Fibroblast of skin of left quadriceps (primary cell): ENCODE data around the gene ADCY3.
"Not testable (repeated sequence)": the region's sequence is repeated elsewhere in the genome, so short reads cannot be mapped to it uniquely, and the experiment has no call there.

Experiments used
- DNase-seq, 2 experiments: peaks; one replicate each; pipeline ENCODE4 v3.0.0-alpha.2; 2013; ENCODE audit warnings: low read depth in 2 of 2

The ADCY3 gene

DNA sequence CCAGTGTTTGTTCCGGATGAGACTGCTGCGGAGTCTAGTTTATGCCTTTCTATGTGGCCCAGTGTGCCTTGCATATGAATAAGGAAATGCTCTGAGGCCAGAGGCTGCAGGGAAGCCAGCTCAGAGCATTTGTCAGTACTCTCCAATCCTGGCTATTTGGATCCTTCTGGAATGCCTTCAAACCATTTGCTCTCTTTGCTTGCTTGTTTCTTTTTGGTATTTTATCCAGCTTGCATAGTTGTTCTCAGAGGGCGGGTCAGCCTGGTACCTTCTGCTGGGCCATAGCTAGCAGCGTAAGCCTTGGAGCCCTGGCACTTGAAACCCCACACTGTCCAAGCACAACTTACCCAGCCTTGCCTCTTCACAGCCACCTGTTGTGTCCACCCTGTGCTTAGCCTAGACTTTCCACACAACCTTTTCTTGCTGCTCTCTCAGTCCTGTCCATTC lies 106.3 kb downstream of the ADCY3 start:
- DNase-seq = no peak

DNA sequence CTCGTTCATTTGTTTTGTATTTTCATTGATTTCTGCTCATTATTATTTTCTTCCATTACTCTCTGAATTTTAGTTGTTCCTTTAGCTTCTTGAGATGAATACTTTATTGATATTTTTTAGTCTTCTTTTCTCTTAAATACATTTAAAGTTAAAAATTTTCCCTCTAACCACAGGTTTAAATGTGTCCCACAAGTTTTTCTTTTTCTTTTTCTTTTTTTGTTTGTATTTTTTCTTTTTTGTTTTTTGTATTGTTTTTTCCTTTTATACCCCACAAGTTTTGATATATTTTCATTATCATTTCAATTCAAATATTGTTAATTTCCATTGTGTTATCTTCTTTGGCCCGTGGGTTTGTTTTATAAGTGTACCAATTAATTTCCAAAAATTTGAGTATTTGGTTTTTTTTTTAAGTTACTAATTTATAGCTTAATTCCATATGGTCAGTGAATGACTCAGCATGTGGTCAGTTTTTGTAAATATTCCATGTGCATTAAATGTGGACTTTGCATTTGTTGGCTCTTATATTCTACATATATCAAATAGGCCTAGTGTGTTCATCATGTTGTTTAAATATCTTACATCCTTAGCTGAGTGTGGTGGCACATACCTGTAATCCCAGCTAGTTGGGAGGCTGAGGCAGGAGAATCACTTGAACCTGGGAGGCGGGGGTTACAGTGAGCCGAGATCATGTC lies 110.6 kb downstream of the ADCY3 start:
- DNase-seq = no peak

DNA sequence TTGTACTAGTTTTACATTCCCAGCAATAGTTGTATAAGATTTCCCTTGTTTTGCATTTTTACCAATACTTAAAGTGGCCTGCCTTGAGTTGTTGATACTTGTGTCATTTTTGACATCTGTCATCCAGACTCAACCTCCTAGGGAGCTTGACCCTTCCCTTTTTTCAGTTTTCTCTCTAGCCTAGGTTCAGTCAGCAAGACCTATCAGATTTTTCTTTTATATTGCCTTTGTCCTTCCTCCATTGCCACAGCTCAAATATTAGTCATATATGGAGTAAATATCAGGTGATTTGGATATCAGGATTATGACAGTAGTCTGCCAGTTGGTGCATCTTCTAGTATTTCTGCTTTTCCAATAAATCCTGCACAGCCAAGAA lies 113.4 kb downstream of the ADCY3 start:
- DNase-seq = no peak

DNA sequence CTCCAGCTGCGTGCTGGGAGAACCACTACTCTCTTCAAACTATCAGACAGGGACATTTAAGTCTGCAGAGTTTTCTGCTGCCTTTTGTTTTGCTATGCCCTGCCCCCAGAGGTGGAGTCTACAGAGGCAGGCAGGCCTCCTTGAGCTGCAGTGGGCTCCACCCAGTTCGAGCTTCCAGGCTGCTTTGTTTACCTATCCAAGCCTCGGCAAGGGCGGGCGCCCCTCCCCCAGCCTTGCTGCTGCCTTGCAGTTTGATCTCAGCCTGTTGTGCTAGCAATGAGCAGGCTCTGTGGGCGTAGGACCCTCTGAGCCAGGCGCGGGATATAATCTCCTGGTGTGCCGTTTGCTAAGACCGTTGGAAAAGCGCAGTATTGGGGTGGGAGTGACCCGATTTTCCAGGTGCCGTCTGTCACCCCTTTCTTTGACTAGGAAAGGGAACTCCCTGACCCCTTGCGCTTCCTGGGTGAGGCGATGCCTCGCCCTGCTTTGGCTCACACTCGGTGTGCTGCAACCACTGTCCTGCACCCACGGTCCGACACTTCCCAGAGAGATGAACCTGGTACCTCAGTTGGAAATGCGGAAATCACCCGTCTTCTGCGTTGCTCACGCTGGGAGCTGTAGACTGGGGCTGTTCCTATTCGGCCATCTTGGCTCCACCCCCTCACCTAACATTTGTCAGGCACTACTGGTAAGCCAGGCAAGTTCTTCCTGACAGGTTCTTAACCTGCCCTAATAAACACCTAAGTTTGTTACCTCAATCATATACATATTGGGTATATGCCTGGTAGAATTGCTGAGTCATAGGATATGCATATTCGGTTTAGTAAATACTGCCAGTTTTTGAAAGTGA lies 114.0 kb downstream of the ADCY3 start:
- not testable (repeated sequence) for DNase-seq

DNA sequence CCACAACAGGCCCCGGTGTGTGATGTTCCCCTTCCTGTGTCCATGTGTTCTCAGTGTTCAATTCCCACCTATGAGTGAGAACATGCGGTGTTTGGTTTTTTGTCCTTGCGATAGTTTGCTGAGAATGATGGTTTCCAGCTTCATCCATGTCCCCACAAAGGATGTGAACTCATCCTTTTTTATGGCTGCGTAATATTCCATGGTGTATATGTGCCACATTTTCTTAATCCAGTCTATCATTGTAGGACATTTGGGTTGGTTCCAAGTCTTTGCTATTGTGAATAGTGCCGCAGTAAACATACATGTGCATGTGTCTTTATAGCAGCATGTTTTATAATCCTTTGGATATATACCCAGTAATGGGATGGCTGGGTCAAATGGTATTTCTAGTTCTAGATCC lies 119.5 kb downstream of the ADCY3 start:
- DNase-seq = not testable (repeated sequence)

DNA sequence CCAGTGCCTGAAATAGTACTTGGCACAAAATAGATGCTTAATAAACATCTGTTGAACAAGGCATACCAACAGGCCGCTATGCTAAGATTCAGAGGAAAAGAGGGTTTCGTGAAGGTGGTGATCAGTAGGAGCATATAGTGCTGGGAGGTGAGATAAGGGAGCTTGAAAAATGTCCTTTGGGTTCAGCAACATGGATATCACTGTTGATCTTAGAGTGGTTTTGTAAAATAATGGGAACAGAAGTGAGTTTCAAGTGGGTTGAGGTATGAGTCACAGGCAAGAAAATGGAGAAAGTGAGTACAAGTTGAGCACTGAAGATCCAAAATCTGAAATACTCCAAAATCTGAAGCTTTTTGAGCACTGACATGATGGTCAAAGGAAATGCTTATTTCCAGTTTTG lies 122.4 kb downstream of the ADCY3 start:
- DNase-seq = no peak

DNA sequence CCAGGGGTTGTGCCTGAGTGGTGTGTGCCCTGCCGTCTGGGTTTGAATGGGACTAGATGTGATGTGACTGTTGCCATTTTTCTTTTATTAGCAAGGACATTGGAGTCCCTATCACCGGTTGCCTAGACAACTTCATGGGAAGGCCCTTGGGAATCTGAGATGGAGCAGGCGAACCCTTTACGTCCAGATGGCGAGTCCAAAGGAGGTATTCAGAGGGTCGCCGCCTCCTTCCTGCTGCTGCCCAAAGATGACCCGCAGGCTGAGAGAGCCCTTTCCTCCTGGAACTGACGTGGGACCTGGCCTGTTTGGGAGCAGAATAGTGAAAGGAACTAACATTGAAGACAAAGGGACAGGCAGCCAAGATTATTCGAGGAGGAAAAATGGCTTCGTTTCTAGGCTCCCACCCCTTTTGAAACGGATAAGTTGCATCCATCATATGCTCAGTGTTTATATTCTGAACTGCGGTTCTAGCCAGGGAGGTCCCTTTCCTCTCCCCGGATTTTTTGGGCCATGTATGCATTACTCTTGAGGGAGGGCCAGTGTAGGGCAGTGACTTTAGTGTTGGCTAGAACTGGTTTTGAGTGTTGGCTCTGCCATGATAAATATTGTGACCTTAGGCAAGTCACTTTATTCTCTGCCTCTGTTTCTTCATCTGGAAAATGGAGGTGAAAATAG lies 126.1 kb downstream of the ADCY3 start:
- DNase-seq = no peak

DNA sequence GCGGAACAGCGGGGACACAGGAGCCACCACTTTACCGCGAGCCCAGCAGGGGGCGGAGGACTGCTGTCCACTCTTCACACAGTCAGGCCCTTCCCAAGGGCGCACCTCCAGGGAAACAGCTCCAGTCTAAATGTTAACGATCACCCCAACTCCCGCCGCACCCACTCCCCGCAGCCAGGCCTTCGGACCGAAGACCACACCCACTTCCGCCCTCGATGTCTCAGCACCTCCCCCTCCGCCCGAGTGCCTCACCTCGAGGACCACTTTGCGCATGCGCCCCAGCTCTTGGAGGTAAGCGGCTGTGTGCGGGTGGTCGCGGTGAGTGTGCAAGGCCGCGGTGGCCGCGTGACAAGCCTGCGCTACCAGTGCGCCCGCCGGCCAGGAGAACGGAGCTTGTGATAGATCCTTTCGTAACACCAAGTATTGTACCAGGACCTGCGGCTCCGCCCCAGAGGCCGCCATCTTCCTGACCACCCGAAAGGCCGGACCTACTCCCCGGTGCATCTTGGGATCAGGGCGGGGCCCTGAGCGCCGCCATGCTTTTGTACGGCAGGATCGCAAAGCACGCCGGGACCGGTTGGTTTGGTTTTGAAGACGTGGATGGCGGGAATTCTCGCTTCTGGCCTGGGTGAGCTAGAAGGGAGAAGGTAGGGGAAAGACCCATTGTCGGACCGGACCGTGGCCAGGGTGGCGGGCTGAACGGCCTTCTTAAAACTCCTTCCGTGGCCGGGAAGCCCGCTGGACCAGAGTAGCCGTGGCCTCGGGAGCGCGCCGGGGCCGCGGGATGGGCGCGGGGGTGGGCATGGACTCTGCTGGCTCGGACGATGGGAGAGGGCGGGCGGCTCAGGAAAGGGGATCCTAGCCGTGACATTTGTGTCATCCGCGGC lies 126.9 kb downstream of the ADCY3 start, which contains the start of the genes CENPO and PTRHD1:
Gene CENPO, plus strand, starts transcription at position 552 of the 887 bp plus-strand sequence. CDS start 495 bp downstream, outside the sequence.
Gene PTRHD1, minus strand, starts transcription at position 518 of the 887 bp plus-strand sequence. Its CDS starts 14 bp downstream, at position 504.
- peak; percentile 92 for DNase-seq

DNA sequence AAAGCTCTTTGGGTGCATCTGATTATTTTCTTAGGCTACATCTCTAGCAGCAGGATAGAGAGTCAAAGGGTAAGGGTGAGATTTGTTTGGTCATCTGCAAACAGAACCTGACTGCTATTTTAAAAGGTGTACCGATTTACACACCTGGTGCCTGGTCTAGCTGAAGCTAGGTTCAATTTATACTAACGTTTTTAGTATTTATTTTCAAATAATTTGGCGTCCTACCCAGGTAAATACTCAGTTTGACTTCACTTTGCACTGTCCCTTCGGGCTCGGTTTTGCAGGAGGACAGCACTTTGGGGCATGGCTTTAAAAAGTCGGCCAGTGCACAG lies 127.5 kb downstream of the ADCY3 start:
- no peak for DNase-seq

DNA sequence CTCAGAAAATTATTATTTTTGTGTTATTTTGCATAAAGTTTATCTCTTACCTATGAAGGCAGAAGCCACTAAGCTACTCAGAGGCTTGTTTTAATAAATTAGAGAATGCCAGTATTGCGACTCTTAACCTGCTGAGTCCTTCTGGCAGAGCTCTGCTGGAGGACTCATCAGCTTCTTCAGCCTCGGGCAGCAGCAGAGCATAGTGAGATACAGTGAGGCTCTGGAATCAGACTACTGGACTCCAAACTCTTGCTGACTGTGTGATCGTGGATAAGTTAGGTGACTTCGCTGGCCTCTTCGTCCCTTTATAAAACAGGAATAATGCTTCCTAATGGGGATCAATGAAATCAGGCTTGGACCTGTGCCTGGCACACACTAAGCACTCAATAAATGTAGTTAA lies 128.6 kb downstream of the ADCY3 start:
- DNase-seq = no peak

DNA sequence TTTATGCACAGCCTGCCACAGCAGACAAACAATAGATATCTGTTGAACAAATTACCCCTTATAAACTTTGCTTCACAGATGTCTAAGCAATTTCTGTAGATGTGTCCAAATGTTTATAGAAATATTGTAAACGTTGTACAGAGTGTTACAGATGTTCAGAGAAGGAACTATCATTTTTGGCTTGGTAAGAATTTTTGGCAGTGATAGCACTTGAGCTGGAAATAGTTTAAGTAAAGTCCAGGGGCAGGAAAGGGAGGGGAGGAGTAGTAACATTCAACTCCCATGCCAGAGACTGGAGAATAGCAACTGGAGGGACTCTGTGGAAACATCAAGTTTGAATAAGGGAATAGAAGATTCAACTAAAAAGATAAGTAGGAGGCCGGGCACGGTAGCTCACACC lies 131.2 kb downstream of the ADCY3 start:
- DNase-seq = no peak

DNA sequence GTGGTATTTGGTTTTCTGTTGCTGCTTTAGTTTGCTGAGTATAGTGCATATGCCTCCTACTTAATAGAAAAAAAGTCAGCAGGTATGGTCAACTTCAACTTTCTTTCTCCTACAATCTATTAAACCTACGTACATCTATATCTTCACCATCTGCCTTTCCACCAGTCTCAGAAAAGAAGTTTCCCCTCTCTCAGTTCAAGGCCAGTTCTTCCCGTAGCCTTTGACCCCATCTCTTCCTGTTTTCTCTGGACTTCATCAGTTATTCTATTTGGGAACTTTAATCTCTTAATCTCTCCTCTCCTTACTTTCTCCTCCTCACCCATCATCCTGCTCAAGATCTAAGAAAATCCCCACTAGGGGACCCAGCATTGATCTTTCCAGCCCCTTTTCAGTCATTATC lies 132.5 kb downstream of the ADCY3 start:
- DNase-seq = no peak

DNA sequence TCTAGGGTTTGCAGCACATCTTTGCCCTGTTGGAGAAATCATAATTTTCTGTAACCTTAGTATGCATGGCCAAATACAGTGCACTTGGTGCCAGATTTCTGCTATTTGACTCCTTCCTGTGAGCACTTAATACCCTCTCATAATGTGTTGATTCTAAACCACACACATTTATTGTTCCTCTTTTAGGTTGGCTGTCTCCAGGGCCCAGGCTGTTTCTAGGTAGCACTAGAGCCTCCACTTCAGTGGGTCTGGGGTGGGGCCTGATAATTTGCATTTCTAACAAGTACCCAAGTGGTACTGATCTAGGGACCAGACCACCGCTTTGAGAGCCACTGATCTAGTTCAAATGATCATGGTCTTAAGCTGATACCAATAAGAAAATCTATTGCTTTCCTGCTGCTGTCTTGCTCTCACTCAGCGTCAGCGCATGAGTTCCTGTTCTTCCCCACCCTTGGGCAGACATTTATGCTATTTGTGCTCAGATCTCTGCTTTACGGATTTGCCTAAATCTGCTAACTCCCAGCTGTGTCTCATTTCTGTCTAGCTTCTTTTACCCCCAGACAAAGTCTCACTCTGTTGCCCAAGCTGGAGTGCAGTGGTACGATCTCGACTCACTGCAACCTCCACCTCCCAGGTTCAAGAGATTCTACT lies 134.2 kb downstream of the ADCY3 start:
- DNase-seq = no peak

DNA sequence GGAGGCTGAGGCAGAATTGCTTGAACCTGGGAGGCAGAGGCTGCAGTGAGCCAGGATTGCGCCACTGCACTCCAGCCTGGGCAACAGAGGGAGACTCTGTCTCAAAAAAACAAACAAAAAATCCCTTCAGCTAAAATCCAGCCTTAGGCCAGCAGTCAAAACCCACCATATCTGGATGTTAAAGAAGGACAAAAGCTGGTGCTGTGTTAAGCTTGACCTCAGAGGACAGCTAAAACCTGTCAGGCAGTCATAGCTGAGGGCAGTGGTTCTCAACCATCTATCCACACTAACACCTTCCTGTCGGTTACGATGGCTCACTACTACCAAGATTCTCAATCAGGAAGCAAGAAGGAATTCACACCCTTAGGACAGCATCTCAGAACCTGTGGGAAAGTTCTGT lies 136.4 kb downstream of the ADCY3 start:
- DNase-seq = no peak

DNA sequence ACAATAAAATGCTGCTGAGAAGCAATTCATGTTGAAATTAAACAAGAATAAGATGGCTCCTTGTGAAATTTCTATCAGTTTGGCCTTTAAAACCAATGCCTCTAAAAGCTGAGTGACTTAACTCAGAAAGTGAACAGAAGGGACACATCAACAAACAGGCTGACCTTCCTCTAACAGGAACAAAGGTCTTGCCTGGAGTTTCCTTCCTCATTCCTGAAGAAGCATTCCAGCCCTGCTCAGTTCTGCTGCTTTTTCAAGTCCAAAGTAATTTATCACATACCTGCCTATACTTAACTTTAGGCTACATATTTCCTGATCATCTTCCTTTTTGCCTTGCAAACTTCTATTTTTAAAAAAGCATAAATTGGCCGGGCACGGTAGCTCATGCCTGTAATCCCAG lies 140.9 kb downstream of the ADCY3 start:
- DNase-seq = no peak

DNA sequence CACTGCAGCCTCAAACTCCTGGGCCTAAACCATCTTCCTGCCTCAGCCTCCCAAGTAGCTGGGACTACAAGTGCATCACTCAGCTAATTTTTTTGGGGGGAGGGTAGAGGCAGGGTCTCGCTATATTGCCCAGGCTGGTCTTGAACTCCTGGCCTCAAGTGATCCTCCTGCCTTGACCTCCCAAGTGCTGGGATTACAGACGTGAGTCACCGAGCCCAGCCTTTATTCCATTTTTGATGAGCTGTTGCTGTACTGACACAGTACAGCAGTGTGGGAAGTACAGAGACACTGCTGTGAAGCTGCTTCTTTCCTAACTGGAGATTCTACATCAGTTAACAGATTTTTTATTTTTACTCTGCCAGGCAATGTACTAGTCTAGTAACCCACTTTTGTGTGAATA lies 145.7 kb downstream of the ADCY3 start:
- DNase-seq = no peak

DNA sequence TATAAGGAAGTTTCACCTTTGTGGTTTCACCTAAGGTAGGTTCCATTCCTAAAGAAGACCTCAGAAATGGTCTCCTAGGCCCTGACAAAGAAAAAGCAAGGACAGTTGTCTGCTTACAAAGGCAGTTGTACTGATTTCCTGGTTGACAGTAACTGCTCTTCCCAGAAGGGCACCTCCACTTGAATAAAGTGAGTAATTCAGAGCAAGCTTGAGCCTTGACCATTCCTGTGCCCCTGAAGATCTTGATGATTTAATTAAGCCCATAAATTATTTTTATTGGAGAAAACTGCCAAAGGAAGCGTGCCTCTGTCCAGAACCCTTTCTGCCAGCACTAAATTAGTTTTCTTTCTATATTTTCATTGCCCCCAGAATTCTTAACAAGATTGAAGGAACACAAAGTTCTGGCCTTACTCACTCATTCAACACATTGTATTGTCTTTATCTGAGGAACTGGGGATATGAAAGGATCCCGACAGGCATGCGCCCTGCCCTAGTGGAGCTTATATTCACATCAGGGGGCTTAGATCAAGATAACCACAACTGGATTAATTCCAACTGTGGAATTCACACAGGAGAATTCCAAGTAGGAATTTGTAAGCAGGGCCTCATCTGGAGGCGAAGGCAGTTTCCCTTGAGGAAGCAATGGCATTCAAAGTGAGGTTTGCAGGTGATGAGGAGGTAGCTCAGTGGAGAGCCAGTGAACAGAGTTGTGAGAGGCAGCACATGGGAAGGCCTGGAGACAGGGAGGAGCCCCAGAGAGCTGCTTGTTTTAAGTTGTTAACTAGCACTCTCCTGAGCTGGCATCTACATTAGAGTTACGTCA lies 148.1 kb downstream of the ADCY3 start:
- peak; percentile 21 to 30 for DNase-seq

DNA sequence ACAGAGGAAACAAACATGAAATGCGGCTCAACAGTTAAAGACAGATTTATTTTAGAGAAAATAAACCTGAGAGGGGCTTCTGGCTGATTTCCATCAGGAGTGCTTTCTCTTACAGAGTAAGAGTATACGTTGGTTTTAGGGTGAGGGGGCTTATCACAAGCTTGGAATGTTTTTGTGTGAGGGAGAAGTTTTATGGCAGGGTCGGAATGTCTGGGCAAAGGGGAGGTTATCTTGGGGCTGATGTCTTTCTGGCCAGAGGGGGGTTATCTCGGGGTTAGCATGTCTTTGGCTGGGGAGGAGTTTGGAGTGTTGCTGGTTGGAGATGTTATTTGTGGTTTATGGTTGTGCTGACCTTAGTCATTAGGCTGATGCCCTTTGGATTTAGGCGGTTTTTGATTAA lies 149.0 kb downstream of the ADCY3 start:
- DNase-seq = no peak
